Non-pigmented ciliary epithelial cell (primary cell): ENCODE data around the gene HSF2BP.
"Not testable (repeated sequence)": the region's sequence is repeated elsewhere in the genome, so short reads cannot be mapped to it uniquely, and the experiment has no call there.

Experiments used
- DNase-seq: peaks from one replicate; pipeline ENCODE4 v3.0.0-alpha.2; 2010; ENCODE audit warnings: low read depth

Gene HSF2BP

DNA sequence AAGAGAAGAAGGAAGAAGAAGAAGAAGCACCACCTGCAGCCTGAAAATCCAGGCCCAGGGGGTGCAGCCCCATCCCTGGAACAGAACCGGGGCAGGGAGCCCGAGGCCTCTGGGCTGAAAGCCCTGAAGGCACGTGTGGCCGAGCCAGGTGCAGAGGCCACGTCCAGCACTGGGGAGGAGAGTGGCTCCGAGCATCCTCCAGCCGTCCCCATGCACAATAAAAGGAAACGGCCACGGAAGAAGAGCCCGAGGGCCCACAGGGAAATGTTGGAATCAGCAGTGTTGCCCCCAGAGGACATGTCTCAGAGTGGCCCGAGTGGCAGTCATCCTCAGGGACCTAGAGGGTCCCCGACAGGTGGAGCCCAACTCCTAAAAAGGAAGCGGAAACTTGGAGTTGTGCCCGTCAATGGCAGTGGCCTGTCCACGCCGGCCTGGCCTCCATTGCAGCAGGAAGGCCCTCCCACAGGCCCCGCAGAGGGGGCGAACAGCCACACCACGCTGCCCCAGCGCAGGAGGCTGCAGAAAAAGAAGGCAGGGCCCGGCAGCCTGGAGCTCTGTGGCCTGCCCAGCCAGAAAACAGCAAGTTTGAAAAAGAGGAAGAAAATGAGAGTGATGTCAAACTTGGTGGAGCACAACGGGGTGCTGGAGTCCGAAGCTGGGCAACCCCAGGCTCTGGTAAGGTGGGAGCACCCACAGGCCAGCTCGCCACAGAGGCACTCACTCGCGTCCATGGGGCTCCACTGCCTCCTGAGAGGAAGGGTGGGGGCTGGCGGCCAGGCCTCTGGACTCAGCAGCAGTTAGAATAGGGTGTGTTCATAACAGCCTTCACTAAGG is 28.5 kb upstream of the HSF2BP start:
- no peak for DNase-seq

DNA sequence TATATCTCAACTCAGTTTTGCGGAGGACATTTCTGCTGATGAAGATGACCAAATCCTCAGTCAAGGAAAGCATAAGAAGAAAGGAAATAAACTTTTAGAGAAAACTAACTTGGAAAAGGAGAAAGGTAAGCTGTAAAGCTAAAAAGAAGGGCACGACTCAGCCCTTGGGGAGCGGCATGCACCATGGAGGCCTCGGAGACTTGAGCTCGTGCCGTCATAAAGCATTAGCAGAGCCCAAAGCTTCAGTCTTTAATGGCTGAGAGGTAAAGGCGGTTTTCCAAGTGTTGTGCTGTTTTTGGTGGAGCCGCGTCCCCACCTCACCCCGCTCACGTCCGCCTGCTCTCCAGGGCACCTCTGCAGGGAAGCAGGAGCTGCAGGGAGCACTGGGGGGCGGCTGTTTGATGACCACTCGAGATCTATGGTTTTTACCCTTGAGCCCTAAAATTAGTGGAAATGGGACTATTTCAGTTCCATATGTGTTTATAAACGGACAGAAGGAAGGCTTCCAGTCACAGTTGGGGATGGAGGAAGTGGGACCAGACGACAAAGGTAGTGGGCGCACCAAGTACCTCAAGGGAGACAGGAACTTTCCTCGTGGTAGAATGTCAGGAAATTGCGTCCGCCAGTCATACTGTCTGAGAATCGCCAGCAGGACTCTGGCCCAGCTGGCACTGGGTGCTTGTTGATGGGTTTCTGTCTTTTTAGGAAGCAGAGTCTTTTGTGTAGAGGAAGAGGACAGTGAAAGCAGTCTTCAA is 27.7 kb upstream of the HSF2BP start:
- DNase-seq, result no peak

DNA sequence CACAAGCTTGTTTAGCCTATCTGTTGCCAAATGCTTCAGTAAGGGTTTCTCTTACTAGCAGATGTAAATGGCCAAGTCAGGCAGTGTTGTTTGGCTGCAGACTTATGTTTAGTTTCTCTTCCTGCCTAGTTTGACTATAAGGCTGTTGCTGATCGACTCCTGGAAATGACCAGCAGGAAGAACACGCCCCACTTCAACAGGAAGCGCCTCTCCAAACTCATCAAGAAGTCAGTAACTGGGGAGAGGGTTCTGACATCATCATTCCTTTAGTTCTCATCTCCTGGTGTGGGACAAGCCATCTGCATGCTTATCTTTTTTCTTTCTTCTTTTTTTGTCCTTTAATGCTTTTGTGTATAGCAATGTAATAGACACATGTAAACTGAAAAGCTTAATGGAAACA is 25.1 kb upstream of the HSF2BP start:
- no peak for DNase-seq

DNA sequence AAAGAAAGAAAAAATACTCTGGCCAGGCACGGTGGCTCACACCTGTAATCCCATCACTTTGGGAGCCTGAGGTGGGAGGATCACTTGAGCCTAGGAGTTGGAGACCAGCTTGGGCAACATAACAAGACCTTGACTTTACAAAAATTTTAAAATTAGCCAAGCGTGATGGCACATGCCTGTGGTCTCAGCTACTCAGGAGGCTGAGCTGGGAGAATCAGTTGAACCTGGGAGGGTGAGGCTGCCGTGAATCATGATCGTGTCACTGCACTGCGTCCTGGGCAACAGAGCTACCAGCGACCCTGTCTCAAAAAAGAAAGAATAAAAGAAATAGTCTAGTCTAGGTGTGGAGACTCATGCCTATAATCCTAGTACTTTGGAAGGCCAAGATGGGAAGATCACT is 22.4 kb upstream of the HSF2BP start:
- no peak for DNase-seq

DNA sequence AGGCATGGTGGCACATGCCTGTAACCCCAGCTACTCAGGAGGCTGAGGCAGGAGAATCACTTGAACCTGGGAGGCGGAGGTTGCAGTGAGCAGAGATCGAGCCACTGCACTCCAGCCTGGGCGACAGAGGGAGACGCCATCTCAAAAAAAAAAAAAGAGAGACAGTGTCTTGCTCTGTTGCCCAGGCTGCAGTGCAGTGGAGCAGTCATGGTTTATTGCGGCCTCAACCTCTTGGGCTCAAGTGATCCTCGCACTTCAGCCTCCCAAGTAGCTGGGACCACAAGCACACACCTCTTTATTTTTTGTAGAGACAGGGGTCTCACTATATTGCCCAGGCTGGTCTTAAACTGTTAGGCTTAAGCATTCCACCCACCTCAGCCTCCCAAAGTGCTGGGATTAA is 21.1 kb upstream of the HSF2BP start:
- DNase-seq, result not testable (repeated sequence)

DNA sequence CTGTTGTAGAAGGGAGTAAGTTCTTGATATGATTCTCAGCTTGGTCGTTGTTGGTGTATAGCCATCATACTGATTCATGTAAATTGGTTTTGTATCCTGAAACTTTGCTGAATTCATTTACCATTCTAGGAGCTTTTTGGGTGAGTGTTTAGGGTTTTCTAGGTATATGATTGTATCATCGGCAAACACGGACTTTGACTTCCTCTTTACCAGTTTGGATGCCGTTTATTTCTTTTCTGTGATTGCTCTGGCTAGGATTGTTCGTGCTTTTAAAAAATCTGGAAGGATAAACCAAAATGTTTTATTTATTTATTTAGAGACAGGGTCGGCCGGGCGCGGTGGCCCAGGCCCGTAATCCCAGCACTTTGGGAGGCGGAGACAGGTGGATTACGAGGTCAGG is 20.7 kb upstream of the HSF2BP start:
- no peak for DNase-seq

DNA sequence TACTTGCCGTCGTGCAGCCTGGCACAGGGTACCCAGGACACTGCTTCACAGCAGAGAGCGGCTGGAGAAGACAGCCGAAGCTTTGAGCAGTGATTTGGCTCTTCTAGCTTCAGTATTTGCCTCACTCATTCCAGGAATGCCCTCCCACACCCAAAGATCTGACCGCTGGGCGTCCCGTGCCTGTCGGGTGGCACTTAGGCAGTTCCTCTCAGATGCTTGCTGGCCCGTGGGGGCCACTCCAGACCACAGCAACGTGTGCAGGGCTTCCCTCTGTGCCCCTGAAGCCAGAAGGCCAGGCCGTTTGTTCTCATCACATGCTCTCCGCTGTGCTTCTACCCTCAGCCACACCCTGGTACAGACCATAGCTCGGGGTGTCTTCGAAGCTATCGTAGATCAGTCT is 17.1 kb upstream of the HSF2BP start:
- no peak for DNase-seq

DNA sequence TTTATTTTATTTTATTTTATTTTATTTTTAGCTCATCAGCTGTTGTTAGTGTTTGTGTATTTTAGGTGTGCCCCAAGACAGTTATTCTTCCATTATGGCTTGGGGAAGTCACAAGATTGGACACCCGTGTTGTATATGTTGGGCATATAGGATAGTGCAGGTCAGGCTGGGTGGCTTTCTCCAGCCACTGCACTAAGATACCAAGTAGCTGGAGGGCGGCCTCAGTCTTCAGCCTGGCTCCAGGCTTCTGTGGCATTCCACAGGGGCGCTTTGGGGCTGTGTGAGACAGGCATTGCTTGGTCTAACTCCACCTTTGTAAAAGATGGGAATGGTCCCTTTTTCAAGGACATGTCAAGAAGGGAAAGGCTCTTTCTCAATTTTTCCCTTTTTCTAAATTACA is 16.6 kb upstream of the HSF2BP start:
- DNase-seq, result no peak

DNA sequence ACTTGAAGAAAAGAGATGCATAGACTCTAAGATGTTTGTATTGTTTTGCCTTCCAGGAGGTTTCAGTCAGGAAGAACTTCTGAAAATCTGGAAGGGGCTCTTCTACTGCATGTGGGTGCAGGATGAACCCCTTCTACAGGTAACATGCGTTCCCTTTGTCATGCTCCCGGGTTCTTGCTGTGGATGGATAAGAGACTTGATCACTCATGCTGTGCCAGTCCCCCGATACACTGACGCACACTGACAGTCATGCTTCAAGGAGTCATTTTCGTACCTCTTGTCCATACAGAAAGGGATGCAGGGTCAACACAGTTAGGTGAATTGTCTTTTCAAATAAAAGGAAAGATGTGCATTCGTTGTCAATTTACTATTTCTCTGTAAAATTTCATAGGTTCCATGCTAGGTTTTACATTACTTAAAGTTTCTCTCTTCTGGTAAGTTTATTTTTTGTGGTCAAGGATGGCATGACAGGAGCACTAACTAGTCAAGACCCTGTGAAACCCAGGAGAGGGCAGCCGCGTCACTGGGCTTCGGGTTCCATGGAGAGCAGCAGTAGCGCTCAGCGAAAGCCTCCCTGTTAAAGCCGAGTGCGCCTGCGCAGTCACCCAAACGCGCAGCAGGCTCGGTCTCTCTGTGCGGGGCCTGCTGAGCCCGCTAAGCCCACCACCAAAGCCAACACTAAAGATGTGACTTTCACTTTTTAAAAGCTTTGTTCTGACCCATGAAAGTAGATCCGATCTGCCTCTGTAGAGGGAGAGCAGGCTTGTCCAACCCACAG is 10.7 kb upstream of the HSF2BP start:
- no peak for DNase-seq

DNA sequence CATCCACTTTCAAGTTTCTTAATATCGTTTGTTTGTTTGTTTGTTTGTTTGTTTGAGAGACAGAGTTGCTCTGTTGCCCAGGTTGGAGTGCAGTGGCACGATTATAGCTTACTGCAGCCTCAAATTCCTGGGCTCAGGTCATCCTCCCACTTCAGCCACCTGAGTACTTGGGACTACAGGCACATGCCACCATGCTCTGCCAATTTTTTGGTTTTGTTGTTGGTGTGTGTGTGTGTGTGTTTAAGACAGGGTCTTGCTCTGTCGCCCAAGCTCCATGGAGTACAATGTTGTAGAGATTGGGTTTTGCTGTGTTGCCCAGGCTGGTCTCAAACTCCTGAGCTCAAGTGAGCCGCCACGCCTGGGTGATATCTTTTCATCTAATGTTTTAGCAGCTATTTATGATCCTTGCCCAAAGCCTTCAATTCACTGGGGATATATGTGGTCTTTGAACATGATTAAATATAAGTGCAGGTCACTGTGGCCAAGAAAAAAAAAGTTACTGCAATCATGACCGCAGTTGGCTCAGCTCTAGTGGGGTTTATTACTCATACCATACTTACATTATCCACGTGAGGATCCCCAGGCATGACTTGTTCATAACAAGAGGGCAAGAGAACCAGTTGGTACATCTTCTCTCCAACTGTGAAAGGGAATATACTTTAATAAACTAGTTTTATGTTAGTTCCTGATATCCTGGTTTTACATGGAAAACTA is 8.1 kb upstream of the HSF2BP start:
- no peak for DNase-seq

DNA sequence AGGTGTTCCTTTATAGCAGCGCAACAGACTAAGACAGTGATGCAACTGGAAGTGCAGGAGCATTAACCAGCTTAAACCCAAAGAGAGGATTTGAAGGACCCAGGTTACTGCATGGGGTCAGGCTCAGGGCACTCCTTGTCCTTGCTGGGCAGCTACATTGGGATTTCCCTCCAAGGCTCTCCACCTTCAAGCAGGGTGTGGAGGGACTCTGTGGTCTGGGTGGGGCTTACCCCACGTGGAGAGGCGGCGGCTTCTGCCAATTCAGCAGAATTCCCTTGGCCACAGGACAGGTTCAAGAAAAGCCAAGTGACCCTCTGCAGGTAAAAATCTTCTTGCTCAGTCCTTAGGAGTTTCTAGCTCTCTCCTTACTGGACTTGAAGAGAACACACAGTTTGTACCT is 6.6 kb upstream of the HSF2BP start:
- DNase-seq, result no peak

DNA sequence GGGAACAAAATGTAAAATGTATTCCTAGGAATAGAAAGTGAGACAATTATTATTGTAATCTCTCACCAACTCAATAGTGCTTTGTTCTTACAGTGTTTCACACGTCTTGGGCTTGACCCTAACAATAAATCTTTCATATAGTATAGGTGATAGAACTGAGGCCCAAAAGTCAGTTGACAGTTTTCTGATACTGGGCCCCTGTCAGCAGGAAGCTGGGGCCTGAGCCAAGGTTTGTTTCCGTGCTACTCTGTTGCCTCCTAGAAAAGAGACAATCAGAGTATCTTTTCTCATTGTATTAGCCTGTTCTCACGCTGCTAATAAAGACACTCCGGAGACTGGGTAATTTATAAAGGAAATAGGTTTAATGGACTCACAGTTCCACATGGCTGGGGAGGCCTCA is 5.1 kb upstream of the HSF2BP start:
- DNase-seq, result no peak

DNA sequence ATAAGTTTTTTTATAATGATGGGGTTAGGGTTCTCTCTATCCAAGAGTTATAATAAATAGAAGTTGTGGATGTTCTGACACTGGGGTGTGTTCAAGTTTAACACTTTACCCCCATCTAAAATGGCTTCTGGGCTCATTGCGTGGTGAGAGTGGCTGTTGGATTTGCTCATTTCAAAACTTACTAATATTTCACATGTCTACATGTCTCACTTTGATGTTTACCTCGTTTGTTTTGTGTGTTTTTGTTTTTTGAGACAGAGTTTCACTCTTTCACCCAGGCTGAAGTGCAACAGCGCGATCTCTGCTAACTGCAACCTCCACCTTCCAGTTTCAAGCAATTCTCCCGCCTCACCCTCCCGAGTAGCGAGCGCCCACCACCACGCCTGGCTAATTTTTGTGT is 3.7 kb upstream of the HSF2BP start:
- no peak for DNase-seq

DNA sequence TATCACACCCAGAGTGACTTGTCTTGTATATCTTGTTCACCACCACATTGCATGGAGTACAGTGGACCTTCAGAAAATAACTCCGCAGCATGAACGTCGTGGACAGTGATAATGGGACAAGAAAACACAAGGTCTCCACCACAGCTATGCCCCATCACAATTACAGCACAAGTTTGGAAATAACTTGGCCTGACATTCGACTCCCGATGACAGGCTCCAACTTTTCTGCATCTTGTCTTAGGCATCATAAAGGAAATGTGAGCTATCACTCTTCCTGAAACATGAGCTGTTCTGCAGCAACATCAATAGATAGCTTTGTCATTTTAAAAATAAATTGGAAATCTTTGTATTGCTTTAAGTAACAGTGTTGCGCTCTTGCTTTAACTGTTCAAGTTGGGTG is 3.0 kb upstream of the HSF2BP start:
- DNase-seq, result no peak

DNA sequence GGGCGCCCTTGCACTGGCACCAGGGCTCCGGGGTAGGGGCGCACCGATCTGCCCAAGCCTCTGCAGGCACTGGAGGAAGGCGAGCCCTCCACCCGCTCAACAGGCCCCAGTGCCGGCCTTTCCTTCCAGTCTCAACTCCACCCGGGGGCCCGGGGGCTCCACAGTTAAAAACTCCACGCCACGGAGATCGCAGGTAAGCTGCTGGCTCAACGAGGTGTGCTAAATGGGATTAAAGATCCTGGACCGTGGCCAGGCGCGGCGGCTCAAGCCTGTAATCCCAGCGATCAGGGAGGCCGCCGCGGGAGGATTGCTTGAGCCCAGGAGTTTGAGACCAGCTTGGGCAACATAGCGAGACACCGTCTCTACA is 536 bp downstream of the HSF2BP start:
- DNase-seq, result no peak

DNA sequence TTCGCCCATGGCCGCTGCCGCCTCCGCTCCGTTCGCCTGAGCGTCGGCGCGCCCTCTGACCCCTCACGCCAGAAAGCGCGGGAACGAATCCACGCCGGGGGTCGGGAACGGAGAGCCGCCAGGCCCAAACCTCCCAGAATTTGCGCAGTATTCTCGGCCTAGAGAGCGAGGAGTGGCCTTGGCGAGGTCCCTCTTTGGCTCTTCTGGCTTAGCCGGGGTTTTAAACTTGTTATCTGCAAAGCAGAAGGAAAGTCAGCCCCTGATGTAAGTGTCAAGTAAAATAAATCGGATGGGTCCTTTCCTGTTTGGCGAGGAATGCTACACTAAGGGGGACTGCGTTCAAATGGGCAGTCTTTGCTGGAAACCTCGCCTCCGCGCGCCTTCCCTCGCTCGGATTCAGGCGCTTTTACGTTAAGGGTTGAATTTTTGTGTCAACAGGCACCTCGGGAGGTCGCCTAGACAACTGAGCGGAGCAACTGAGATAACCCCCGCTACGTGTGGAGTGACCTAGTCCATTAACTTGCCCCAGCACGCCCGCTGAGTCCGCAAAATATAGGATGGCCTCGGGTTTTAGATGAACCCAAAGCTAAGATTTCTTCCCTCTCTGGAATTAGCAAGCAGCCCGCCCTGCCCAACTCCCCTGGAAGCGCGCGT is 1.1 kb downstream of the HSF2BP start:
- no peak for DNase-seq

DNA sequence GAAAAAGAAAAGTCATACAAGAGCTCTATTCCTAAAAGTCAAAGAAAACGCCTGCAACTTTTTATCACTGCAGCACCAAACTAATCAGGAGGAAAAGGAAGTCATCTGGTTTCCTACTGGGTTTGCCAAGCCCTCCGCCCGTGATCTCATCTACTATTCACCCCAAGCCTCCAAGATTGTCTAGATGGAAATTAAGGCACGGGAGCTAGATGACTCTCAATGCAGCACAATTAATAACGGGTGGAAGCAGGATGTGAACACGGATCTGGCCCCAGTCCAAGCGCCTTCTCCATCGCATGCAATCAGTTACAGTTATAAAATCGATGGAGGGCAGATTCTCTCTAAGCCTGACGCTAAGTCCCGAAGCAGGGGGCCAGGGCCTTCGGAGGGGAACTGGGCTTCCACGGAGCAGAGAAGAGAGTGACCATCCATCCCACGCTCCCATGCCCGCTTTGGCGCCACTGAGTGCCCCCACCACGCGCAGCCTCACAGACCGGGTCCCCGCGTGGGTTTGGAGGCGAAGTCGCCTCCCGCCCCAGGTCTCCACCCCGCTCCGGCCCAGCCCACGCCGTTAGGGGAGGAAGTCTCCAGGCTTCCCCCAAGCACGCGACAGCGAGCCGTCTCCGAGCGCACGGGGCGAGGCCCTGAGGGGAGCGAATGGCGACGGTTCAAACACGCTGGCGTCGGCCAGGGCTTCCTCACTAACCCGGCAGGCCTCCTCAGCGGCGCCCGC is 1.8 kb downstream of the HSF2BP start:
- DNase-seq, result no peak

DNA sequence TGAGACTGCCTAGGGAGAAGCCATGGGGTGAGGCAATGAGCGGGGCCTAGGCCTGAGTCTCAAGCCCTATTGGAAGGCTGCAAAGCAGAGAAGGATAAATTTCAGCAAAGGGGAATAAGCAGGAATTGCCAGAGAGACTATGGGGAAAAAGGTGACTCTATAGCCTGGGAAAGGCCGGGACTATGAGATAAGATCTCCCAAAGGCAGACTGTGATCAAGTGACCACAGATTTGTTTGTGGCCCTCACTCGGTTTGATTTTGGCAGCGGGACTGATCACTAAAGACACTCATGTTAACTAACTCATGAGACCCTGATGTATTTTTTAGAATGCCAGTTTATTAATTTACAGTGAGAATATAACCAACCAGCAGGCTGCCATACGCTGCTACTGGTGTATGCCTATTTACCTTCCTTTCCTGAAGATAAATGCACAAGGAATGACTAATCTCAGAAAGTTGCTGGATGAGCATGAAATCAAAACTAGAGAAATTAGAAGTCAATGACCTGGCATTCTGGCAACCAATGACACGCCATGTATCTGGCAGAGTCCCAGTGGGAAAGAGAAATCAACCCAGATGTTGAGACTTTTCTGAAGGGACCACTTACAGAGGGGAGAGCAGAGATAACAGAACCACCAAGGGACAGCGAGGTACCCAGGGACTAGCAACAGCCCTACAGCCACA is 4.3 kb downstream of the HSF2BP start:
- no peak for DNase-seq

DNA sequence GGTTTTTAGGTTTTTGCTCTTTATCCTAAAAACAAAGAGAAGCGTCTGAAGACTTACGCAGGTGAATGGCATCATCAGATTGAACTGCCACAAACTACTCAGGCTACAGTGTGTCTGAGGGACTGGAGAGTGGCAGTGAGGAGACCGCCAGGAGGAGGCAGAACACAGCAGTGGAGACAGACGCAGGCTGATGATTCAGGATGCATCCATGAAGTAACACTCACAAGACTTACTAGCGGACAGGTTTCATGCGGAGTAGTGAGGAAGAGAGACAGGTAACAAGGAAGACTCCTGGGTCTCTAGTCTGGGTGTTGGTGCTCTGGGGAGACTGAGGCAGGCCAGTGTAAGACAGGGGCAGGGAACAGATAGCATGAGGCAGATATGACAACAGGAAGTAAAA is 5.7 kb downstream of the HSF2BP start:
- no peak for DNase-seq

DNA sequence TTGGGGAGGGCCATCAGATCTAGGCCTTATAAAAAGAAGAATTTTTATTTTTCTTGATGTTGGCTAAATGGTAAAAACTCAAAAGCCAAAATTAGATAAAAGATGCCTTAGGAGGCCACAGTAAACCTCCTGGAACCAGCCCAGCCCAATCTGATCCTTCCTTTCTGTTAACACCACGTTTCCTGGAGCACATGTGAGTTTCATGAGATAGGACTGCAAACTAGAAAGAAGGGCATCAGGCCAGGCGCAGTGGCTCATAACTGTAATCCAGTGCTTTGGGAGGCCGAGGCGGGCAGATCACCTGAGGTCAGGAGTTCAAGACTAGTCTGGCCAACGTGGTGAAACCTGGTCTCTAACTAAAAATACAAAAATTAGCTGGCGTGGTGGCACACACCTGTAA is 6.7 kb downstream of the HSF2BP start:
- no peak for DNase-seq
